Cardiac muscle cell (in vitro differentiated cells and primary cell): ENCODE measurements around the gene NR1H2. TPM values are rescaled to one million over a fixed set of nuclear protein-coding genes. Genes with fewer than 3 reads are reported as not detected.

ENCODE experiments used
- DNase-seq, 2 donors: peaks; one replicate each; pipeline versions ENCODE4 v3.0.0 to v3.0.0-alpha.2; 2010 to 2017; ENCODE audit warnings: low read depth in 1 of 2, low spot score in 1 of 2
- H3K27ac ChIP-seq: fragments of 200-600 bp; sonication (generic); 2 replicates; pipeline ENCODE4 v1.5.1; 2016
- H3K27me3 ChIP-seq: fragments of 200-600 bp; sonication (generic); 2 replicates; pipeline ENCODE4 v1.6.0; 2016; ENCODE audit warnings: control low read depth
- H3K36me3 ChIP-seq: fragments of 200-600 bp; sonication (generic); 2 replicates; pipeline ENCODE4 v1.5.1; 2016; ENCODE audit warnings: control low read depth
- H3K4me1 ChIP-seq: fragments of 200-600 bp; sonication (generic); 2 replicates; pipeline ENCODE4 v1.8.1; 2017; ENCODE audit warnings: low read depth, mild to moderate bottlenecking, mixed run types
- H3K4me3 ChIP-seq: fragments of 200-600 bp; sonication (generic); 2 replicates; pipeline ENCODE4 v1.5.1; 2016; ENCODE audit warnings: mild to moderate bottlenecking
- H3K9me3 ChIP-seq: fragments of 200-600 bp; sonication (generic); 2 replicates; pipeline ENCODE4 v1.5.1; 2017; ENCODE audit warnings: low read depth, mild to moderate bottlenecking, control low read depth
- polyA plus RNA-seq: library from polyadenylated mRNA; unstranded; fragments of >200 nt; fragmentation: Nextera tagmentation; extraction: Ambion mirVana; gene quantifications from 2 replicates; pipeline ENCODE4 v1.2.1, GENCODE V29; 2016
- total RNA-seq: library from RNA; depleted of rRNA; stranded (reverse); fragments of >200 nt; gene quantifications from 2 replicates; pipeline ENCODE4 v1.2.3, GENCODE V29; 2016
- TF ChIP-seq, protein P1 (sequence below): IDR thresholded peaks from 2 replicates; pipeline ENCODE4 v1.5.1; 2012; ENCODE audit warnings: low read depth, mild to moderate bottlenecking, low read length

NR1H2 gene
- total and polyA plus RNA-seq, 2 experiments from 2014 or later: 58.3 to 60.1 TPM

DNA sequence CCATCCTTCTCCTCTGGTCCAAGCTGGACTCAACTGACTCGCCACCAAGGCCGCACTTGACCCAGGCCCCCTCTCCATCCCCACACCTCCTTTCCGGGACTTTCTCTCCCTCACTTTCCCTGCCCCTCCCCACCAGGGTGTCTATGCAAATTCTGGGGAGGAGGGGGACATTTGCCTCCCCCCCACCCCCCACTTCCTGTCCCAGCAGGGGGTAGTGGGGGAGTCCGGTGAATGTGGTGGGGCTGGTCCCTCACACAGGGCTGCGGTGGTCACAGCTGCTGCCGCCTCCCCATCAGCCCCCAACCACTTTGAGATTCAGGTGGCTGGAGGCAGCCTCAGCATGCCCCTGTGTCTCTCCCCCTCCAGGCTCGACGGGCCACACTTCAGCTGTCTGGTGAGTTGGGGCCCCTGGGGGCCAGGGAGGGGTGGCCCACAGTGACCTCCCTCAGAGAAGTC lies 43.4 kb downstream of the NR1H2 start:
- Histone ChIP-seq H3K27ac (no peak overlapping the region), H3K4me1 (peaks cover 3% of the 10 kb centered on the region), H3K36me3 (no peaks in the 10 kb centered on the region), H3K27me3 (peaks cover 17% of the 10 kb centered on the region), H3K9me3 (no peaks in the 10 kb centered on the region), H3K4me3 (no peak overlapping the region)
- no peak for DNase-seq
- TF ChIP-seq, protein P1, sequence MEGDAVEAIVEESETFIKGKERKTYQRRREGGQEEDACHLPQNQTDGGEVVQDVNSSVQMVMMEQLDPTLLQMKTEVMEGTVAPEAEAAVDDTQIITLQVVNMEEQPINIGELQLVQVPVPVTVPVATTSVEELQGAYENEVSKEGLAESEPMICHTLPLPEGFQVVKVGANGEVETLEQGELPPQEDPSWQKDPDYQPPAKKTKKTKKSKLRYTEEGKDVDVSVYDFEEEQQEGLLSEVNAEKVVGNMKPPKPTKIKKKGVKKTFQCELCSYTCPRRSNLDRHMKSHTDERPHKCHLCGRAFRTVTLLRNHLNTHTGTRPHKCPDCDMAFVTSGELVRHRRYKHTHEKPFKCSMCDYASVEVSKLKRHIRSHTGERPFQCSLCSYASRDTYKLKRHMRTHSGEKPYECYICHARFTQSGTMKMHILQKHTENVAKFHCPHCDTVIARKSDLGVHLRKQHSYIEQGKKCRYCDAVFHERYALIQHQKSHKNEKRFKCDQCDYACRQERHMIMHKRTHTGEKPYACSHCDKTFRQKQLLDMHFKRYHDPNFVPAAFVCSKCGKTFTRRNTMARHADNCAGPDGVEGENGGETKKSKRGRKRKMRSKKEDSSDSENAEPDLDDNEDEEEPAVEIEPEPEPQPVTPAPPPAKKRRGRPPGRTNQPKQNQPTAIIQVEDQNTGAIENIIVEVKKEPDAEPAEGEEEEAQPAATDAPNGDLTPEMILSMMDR: no peak

DNA sequence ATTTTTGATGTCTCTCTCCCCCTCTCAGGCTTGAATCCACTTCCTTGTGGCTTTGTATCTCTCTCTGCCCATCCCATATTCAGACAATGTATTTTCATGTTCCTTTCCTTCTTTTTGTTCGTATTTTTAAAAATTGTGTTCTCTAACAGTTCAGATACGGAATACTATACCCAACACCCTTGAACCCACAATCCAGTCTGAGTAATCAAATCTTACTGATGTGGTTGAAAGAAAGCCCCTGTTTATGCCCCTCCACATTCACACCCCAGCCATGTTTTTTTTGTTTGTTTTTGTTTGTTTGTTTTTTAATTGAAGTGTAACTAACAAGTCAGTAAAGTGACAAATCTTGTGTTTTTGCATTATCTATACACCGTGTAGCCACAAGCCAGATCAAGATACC lies 43.9 kb downstream of the NR1H2 start:
- Histone ChIP-seq H3K4me1 (peaks cover 3% of the 10 kb centered on the region), H3K4me3 (no peak overlapping the region)
- no peak for DNase-seq

DNA sequence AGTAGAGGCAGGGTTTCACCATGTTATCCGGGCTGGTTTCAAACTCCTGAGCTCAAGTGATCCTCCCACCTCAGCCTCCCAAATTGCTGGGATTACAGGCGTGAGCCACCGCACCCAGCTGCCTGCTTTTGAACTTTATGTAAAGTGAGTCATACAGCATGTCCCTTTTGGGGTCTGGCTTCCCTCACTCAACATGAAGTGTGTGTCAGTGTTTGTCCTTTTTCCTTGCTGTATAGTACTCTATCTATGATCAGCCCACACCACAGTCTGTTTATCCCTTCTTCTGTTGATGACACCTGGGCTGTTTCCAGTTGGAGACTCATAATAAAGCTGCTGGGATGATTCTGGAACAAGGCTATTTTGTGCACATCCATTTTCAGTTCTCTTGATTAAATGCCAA lies 44.6 kb downstream of the NR1H2 start:
- Histone ChIP-seq H3K27ac (no peak overlapping the region), H3K27me3 (peaks cover 17% of the 10 kb centered on the region), H3K4me3 (no peak overlapping the region), H3K4me1 (peaks cover 3% of the 10 kb centered on the region), H3K36me3 (no peaks in the 10 kb centered on the region), H3K9me3 (no peaks in the 10 kb centered on the region)
- DNase-seq: no peak
- TF ChIP-seq, protein P1: no peak

More for the DNA sequence above, 43.9 kb downstream of the NR1H2 start:
- H3K27me3 ChIP-seq: peaks cover 17% of the 10 kb centered on the region
- no peaks in the 10 kb centered on the region for H3K36me3 ChIP-seq
- no peak overlapping the region for H3K27ac ChIP-seq
- H3K9me3 ChIP-seq: no peaks in the 10 kb centered on the region
- TF ChIP-seq, protein P1: no peak

DNA sequence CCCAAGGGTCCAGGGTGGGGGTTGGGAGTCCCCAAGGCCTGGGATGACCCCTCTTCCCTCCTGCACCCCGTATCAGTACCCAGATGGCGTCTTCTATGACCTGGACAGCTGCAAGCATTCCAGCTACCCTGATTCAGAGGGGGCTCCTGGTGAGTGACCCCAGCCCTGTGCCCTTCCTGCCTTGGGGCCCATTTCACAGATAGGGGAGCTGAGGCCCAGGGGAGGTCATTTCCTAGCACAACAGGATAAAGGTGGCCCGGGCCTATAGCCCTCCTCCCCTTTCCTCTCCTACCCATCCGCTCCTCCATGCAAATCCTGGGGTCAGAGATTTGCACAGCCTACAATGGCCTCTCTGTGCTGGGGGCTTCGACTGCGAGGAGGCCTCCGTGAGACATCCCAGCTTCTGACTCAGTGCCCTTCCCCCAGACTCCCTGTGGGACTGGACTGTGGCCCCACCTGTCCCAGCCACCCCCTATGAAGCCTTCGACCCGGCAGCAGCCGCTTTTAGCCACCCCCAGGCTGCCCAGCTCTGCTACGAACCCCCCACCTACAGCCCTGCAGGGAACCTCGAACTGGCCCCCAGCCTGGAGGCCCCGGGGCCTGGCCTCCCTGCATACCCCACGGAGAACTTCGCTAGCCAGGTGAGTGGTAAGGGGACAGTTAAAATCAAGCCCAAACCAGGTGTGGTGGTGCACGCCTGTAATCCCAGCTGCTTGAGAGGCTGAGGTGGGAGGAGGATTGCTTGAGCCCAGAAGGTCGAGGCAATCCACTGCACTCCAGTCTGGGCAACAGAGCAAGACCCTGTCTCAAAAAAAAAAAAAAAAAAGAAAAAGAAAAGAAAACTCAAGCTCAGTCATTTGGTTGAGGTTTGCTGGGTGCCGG lies 46.4 kb downstream of the NR1H2 start:
- no peak for DNase-seq
- no peaks in the 10 kb centered on the region for H3K9me3 ChIP-seq
- no peaks in the 10 kb centered on the region for H3K36me3 ChIP-seq
- TF ChIP-seq, protein P1: no peak
- H3K27ac ChIP-seq: no peak overlapping the region
- H3K4me1 ChIP-seq: peaks cover 3% of the 10 kb centered on the region
- H3K27me3 ChIP-seq: peaks cover 17% of the 10 kb centered on the region
- H3K4me3 ChIP-seq: no peak overlapping the region

DNA sequence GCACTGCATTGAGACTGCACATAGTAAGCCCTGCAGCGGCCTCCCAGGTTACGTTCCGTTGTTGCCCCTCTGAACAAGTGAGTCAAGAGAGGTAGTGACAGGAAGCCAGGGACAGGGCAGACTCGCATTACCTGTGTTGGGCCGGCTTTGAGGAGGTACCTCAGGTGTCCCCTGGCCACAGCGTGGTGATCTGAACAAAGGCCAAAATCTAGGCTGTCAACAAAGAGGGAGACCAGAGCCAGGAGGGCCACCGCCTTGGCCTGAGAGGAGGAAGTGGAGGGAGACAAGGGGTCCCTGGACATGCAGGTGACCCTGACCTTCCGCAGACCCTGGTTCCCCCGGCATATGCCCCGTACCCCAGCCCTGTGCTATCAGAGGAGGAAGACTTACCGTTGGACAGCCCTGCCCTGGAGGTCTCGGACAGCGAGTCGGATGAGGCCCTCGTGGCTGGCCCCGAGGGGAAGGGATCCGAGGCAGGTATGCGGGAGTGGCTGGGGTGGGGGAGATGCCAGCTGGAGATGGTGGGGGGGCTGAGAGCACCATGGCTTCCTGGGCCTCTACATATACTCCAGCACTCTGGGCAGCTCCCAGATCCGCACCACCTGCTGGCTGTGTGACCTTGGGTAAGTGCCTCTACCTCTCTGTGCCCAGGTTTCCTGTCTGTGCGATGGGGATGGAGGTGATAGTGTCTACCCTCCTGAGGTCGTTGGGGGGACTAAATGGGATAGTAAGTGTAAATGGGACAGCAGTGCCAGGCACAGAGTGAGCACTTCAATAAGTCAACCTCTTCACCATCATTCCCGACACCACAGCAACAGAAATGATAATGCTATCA lies 47.2 kb downstream of the NR1H2 start:
- H3K36me3 ChIP-seq: no peaks in the 10 kb centered on the region
- no peak for DNase-seq
- TF ChIP-seq, protein P1: no peak

More for the DNA sequence above, 47.2 kb downstream of the NR1H2 start:
- peaks cover 17% of the 10 kb centered on the region for H3K27me3 ChIP-seq
- H3K9me3 ChIP-seq: no peaks in the 10 kb centered on the region
- no peak overlapping the region for H3K27ac ChIP-seq
- H3K4me3 ChIP-seq: no peak overlapping the region
- peaks cover 3% of the 10 kb centered on the region for H3K4me1 ChIP-seq
